ENCODE measurements around the gene TWIST2.

Gene TWIST2

DNA sequence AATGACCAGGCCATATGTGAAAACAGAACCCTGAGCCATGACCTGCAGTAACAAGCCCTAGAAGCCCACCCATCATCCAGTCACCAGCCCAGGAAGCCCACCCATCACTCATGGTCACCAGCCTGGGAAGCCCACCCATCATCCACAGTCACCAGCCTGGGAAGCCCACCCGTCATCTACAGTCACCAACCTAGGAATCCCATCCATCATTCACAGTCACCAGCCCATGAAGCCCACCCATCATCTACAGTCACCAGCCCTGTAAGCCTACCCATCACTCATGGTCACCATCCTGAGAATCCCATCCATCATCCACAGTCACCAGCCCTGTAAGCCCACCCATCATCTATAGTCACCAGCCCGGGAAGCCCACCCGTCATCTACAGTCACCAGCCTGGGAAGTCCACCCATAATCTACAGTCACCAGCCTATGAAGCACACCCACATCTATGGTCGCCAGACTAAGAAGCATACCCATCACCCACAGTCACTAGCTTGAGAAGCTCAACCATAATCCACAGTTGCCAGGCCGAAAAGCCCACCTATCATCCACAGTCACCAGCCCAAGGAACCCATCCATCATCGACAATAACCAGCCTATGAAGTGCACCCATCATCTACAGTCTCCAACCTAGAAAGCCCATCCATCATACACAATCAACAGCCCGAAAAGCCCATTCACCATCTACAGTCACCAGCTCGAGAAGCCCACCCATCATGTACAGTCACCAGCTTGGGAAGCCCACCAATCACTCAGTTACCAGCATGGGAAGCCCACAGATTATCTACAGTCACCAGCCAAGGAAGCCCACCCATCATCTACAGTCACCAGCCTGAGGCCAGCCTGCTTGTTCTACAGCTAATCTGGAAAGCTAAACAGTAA is 91.9 kb downstream of the TWIST2 start:
- H3F3A ChIP-seq (ENCODE audit: low read depth) = no peaks in the 10 kb centered on the region
- H3K4me2 ChIP-seq (ENCODE audit: low read depth, low read length, poor library complexity, severe bottlenecking) = no peak overlapping the region
- no peaks in the 10 kb centered on the region for H3K4me1 ChIP-seq (ENCODE audit: insufficient read depth, low read length, poor library complexity, severe bottlenecking)
- peaks cover 3% of the 10 kb centered on the region; the same call in 1 of the 2 replicates for H3K9me3 ChIP-seq (ENCODE audit: insufficient read depth, low read depth, low read length)
- H3K36me3 ChIP-seq (ENCODE audit: insufficient read depth, low read length) = no peaks in the 10 kb centered on the region
- no peak for TF ChIP-seq EZH2phosphoT487 (IDR thresholded peaks at IDR 0.05; ENCODE audit: borderline replicate concordance)
- TF ChIP-seq, protein P1, sequence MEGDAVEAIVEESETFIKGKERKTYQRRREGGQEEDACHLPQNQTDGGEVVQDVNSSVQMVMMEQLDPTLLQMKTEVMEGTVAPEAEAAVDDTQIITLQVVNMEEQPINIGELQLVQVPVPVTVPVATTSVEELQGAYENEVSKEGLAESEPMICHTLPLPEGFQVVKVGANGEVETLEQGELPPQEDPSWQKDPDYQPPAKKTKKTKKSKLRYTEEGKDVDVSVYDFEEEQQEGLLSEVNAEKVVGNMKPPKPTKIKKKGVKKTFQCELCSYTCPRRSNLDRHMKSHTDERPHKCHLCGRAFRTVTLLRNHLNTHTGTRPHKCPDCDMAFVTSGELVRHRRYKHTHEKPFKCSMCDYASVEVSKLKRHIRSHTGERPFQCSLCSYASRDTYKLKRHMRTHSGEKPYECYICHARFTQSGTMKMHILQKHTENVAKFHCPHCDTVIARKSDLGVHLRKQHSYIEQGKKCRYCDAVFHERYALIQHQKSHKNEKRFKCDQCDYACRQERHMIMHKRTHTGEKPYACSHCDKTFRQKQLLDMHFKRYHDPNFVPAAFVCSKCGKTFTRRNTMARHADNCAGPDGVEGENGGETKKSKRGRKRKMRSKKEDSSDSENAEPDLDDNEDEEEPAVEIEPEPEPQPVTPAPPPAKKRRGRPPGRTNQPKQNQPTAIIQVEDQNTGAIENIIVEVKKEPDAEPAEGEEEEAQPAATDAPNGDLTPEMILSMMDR (conservative IDR thresholded peaks at IDR 0.05; ENCODE audit: low read length) = no peak
- no peaks in the 10 kb centered on the region for H4K20me1 ChIP-seq (ENCODE audit: insufficient read depth, low read length, poor library complexity, severe bottlenecking)
- H3K27me3 ChIP-seq (ENCODE audit: insufficient read depth, low read length, poor library complexity, severe bottlenecking) = no peaks in the 10 kb centered on the region
- H3K79me2 ChIP-seq (ENCODE audit: insufficient read depth, low read length) = no peaks in the 10 kb centered on the region
- H3K4me3 ChIP-seq (ENCODE audit: low read length, poor library complexity, severe bottlenecking) = no peak overlapping the region
- no peaks in the 10 kb centered on the region for H3K9me2 ChIP-seq (replicated peaks; ENCODE audit: low read depth, low read length)
- H3K9ac ChIP-seq (ENCODE audit: low read depth, low read length, poor library complexity, severe bottlenecking) = no peak overlapping the region
- H2AFZ ChIP-seq (ENCODE audit: low read length) = no peak overlapping the region

DNA sequence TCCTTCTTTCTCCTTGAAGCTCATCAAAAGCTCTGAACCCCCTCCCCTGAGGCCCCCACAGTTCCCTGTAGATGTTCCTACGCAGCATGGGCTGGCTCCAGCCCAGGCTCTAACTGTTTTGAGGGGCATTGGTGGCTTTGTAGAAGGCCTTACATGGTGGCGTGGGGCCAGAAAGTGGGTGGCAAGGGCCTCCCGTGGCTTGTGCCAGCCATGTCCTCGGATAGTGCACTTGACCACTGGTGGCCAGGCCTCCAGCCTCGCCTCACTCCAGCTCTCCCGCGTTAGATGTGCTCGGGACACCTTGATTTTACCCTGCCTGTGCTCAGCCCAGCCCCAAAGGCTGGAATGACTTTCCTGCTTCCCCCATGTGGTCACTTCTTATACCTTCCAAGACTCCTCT is 92.9 kb downstream of the TWIST2 start:
- Histone ChIP-seq H3K9ac (ENCODE audit: low read depth, low read length, poor library complexity, severe bottlenecking) (no peak overlapping the region), H3K4me2 (ENCODE audit: low read depth, low read length, poor library complexity, severe bottlenecking) (no peak overlapping the region), H3K9me2 (replicated peaks; ENCODE audit: low read depth, low read length) (no peaks in the 10 kb centered on the region), H3F3A (ENCODE audit: low read depth) (no peaks in the 10 kb centered on the region), H3K79me2 (ENCODE audit: insufficient read depth, low read length) (no peaks in the 10 kb centered on the region), H3K4me1 (ENCODE audit: insufficient read depth, low read length, poor library complexity, severe bottlenecking) (no peaks in the 10 kb centered on the region), H3K27me3 (ENCODE audit: insufficient read depth, low read length, poor library complexity, severe bottlenecking) (no peaks in the 10 kb centered on the region), H3K9me3 (ENCODE audit: insufficient read depth, low read depth, low read length) (peaks cover 3% of the 10 kb centered on the region; the same call in 1 of the 2 replicates), H4K20me1 (ENCODE audit: insufficient read depth, low read length, poor library complexity, severe bottlenecking) (no peaks in the 10 kb centered on the region), H2AFZ (ENCODE audit: low read length) (no peak overlapping the region), H3K4me3 (ENCODE audit: low read length, poor library complexity, severe bottlenecking) (no peak overlapping the region), H3K36me3 (ENCODE audit: insufficient read depth, low read length) (no peaks in the 10 kb centered on the region)
- TF ChIP-seq, protein P1 (conservative IDR thresholded peaks at IDR 0.05; ENCODE audit: low read length) = no peak
- TF ChIP-seq EZH2phosphoT487 (IDR thresholded peaks at IDR 0.05; ENCODE audit: borderline replicate concordance) = no peak

DNA sequence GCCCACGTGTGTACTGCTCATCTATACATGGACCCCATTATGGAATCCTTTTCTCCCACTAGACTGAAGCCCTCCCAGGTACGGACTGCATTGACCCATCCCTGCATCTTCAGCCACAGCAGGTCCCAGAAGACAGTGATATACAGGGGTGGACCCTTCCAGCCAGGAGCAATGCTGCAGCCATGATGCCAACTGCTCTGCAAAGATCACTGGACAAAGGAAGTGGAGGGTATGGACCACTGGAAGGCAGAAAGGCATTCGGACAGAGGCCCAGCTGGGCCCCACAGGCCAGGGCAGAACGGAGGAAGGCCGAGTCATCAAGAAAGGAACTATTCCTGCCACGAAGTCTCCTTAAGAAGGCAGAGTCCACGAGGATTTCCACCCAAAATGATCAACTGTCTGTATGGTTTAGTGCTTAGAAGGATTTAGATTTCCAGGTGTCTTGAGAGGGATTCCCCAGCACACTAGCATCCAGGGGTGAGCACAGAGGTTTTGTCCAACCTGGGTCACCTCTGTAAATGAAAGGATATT is 93.4 kb downstream of the TWIST2 start:
- H2AFZ ChIP-seq (ENCODE audit: low read length) = no peak overlapping the region
- TF ChIP-seq, protein P1 (conservative IDR thresholded peaks at IDR 0.05; ENCODE audit: low read length) = no peak
- TF ChIP-seq EZH2phosphoT487 (IDR thresholded peaks at IDR 0.05; ENCODE audit: borderline replicate concordance) = no peak
- no peaks in the 10 kb centered on the region for H3K36me3 ChIP-seq (ENCODE audit: insufficient read depth, low read length)
- no peaks in the 10 kb centered on the region for H3K79me2 ChIP-seq (ENCODE audit: insufficient read depth, low read length)
- no peak overlapping the region for H3K4me2 ChIP-seq (ENCODE audit: low read depth, low read length, poor library complexity, severe bottlenecking)
- no peaks in the 10 kb centered on the region for H3K4me1 ChIP-seq (ENCODE audit: insufficient read depth, low read length, poor library complexity, severe bottlenecking)
- H3K9me2 ChIP-seq (replicated peaks; ENCODE audit: low read depth, low read length) = no peaks in the 10 kb centered on the region
- H3K27me3 ChIP-seq (ENCODE audit: insufficient read depth, low read length, poor library complexity, severe bottlenecking) = no peaks in the 10 kb centered on the region
- peaks cover 3% of the 10 kb centered on the region; the same call in 1 of the 2 replicates for H3K9me3 ChIP-seq (ENCODE audit: insufficient read depth, low read depth, low read length)
- H3K9ac ChIP-seq (ENCODE audit: low read depth, low read length, poor library complexity, severe bottlenecking) = no peak overlapping the region
- H3F3A ChIP-seq (ENCODE audit: low read depth) = no peaks in the 10 kb centered on the region
- no peaks in the 10 kb centered on the region for H4K20me1 ChIP-seq (ENCODE audit: insufficient read depth, low read length, poor library complexity, severe bottlenecking)
- no peak overlapping the region for H3K4me3 ChIP-seq (ENCODE audit: low read length, poor library complexity, severe bottlenecking)

Measured in Loucy (cell line).